Lower leg skin (tissue), 4 donors: ENCODE data around the gene YPEL5. TPM values are rescaled to one million over a fixed set of nuclear protein-coding genes. Genes with fewer than 3 reads are reported as not detected.
A peak's percentile ranks its signal among the peaks of the same experiment; 100 is the strongest.

Experiments used
- DNase-seq, 2 donors: peaks; one replicate each; pipeline ENCODE4 v3.0.0-alpha.2; 2019; ENCODE audit warnings: low spot score in 2 of 2
- H3K4me3 ChIP-seq: fragments of 200-600 bp; sonication (generic); 2 replicates; pipeline ENCODE4 v1.5.1; 2017; ENCODE audit warnings: mild to moderate bottlenecking, low read depth; ENCODE audit not compliant: poor library complexity, severe bottlenecking
- POLR2A ChIP-seq, 2 donors: fragments of 450-650 bp; IDR thresholded peaks; one replicate each; pipeline ENCODE4 v1.6.1; 2016 to 2017; ENCODE audit warnings: antibody characterized with exemption in 2 of 2, mild to moderate bottlenecking in 1 of 2, moderate library complexity in 1 of 2
- WGBS, 2 donors: methylation state at CpG; one replicate each; pipeline ENCODE4 v1.1.5; 2018; 5-methylcytosine and 5-hydroxymethylcytosine counted together
- intact Hi-C: fragments of 100-400 bp; cut with DNase I; formaldehyde crosslinking; loops from one replicate; pipeline ENCODE4 v1.15.0; 2023; ENCODE audit warnings: low total_unique reads
- total RNA-seq, 4 donors: library from RNA; depleted of rRNA; stranded (reverse); fragments of >200 nt; gene quantifications; one replicate each; pipeline ENCODE4 v1.1.0, GENCODE V29; 2016
- TF ChIP-seq, protein P1 (sequence below), 3 donors: fragments of 450-650 bp; IDR thresholded peaks; one replicate each; pipeline ENCODE4 v1.5.1; 2016; ENCODE audit warnings: antibody characterized with exemption in 3 of 3, mild to moderate bottlenecking in 3 of 3, moderate library complexity in 2 of 3

Gene YPEL5
- total RNA-seq, 4 donors from 2014 or later = 75.3 to 108 (median 84.3) TPM

DNA sequence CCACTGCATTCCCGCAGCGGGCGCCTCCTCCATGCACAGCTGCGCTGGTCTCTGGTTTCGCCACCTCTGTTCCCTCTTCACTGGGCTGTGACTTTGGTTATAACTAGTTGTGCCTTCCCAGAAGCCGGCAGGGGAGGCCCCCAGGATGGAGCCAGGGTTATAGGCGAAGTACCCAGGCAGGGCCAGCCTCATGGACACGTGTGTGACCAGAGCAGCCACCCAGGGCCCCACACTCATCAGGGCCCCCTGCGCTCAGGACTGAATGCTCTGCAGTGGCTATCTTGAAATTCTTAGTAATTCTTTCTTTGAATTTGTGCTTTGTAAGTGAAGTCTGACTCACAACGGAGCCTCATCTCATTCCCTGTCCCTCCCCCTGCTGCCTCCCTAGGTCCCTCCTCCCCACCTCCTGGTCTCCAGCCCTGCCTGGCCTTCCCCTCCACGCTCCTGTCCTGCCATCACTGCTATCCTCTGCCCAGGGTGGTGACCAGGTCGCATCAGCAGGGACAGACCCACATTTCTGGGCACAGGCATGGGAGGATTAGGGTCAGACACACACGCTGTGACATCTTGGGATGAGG lies 46.4 kb downstream of the YPEL5 start:
- no peak overlapping the region for H3K4me3 ChIP-seq
- TF ChIP-seq POLR2A (IDR thresholded peaks at IDR 0.05) = no peak
- TF ChIP-seq, protein P1, sequence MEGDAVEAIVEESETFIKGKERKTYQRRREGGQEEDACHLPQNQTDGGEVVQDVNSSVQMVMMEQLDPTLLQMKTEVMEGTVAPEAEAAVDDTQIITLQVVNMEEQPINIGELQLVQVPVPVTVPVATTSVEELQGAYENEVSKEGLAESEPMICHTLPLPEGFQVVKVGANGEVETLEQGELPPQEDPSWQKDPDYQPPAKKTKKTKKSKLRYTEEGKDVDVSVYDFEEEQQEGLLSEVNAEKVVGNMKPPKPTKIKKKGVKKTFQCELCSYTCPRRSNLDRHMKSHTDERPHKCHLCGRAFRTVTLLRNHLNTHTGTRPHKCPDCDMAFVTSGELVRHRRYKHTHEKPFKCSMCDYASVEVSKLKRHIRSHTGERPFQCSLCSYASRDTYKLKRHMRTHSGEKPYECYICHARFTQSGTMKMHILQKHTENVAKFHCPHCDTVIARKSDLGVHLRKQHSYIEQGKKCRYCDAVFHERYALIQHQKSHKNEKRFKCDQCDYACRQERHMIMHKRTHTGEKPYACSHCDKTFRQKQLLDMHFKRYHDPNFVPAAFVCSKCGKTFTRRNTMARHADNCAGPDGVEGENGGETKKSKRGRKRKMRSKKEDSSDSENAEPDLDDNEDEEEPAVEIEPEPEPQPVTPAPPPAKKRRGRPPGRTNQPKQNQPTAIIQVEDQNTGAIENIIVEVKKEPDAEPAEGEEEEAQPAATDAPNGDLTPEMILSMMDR (IDR thresholded peaks at IDR 0.05) = no peak
- intact Hi-C loops = no loop called here
- WGBS, 2 donors = 88 to 93% methylated on average over 13 of the region's 13 CpGs
- peak in 1 of 2 donors; percentile 67 for DNase-seq

DNA sequence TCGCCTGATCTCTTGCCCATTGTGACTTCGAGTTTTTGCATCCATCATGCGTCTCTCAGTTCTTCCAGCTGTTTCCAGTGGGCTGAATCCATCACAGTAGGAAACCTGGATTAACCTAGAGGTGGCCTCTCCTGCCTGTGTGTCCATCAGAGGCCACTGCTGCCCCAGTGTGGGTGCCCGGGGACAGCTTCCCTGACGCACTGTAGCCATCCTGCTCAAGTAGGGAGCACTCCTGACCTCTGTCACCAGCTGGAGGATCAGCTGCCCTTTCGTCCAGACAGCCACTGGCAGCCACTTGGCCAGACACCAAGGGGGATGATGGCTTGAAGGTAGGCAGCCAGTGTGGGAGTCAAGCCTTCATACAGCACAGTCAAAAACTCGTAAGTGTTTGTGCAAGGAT lies 47.6 kb downstream of the YPEL5 start:
- H3K4me3 ChIP-seq = no peak overlapping the region
- intact Hi-C loops = no loop called here
- TF ChIP-seq POLR2A (IDR thresholded peaks at IDR 0.05) = no peak
- TF ChIP-seq, protein P1 (IDR thresholded peaks at IDR 0.05) = no peak
- peak in 1 of 2 donors; percentile 70 for DNase-seq
- WGBS, 2 donors = 84 to 89% methylated on average over 7 of the region's 7 CpGs

DNA sequence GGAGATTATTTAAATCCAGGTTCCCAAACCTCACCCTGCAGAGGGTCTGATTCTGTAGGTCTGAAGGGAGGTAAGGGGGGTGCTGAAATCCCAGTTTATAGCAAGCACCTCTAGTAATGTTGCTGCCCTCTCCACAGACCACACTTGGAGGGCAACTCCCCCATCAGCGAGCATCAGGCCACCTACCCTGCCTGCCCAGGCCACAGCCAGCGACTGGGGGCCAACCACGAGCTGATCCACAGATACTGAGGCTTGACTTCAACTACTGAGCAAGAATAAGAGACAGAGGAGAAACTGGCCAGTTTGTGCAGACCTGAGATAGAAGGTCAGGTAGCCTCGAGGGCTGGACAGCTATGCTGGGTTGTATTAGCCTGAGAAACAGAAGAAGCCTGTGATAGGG lies 48.2 kb downstream of the YPEL5 start:
- TF ChIP-seq POLR2A (IDR thresholded peaks at IDR 0.05) = no peak
- TF ChIP-seq, protein P1 (IDR thresholded peaks at IDR 0.05) = no peak

DNA sequence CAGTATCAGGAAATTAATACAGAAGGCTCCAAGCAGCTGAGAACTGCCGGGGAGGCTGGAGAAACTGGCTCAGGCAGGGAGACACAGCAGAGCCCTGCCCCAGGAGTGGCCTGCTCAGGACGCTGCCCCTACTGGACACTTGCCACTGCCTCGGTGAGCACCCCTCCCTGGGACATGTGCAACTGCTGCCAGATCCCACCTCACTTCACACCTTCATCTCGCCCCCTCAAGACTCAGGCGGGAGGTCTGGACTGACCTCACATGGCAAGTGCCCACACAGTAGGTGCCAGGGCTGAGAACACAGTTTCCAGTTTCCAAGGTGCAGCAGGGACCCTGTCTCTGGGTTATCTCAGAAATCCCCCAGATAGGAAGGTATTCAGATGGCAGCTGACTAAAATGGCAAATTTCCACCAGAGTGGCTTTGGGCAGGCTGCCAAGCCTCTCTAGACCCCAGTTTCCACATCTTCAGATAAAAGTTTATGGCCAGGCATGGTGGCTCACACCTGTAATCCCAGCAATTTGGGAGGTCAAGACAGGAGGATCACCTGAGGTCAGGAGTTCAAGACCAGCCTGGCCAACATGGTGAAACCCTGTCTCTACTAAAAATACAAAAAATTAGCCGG lies 50.9 kb downstream of the YPEL5 start:
- TF ChIP-seq POLR2A (IDR thresholded peaks at IDR 0.05) = no peak
- TF ChIP-seq, protein P1 (IDR thresholded peaks at IDR 0.05) = no peak
- intact Hi-C loops = no loop called here
- peak in 1 of 2 donors; percentile 65 for DNase-seq
- WGBS, 2 donors = 74 to 81% methylated on average over 6 of the region's 6 CpGs
- H3K4me3 ChIP-seq = no peak overlapping the region

More for the DNA sequence above, 48.2 kb downstream of the YPEL5 start:
- peak in 1 of 2 donors; percentile 37 for DNase-seq
- WGBS, 2 donors = 85 to 91% methylated on average over 4 of the region's 4 CpGs
- intact Hi-C loops = no loop called here
- H3K4me3 ChIP-seq = no peak overlapping the region

DNA sequence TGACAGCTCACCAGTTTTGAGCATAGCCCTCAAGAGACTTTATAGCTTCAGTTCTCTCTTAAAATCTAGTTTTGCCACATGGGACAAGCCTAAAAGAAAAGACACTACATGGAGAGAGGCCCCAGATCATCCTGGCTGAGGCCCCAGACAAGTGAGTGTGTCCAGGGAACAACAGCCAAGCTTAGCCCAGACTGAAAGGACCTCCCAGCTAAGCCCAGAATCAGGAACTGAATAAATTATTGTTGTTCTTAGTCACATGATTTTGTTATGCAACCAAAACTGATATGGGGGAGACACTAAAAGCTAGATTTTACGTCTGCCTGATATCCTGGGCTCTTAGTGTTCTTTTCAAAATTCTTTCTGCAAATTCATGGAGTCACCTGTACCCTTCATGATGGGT lies 55.2 kb downstream of the YPEL5 start:
- 31 to 50% methylated on average over 1 of the region's 1 CpG for WGBS, 2 donors
- H3K4me3 ChIP-seq = no peak overlapping the region
- no peak for TF ChIP-seq POLR2A (IDR thresholded peaks at IDR 0.05)
- TF ChIP-seq, protein P1 (IDR thresholded peaks at IDR 0.05) = no peak
- intact Hi-C loops = no loop called here
- peak in 1 of 2 donors; percentile 83 for DNase-seq
